H1 (cell line): ENCODE measurements around the gene CYP26C1. TPM values are rescaled to one million over a fixed set of nuclear protein-coding genes. Genes with fewer than 3 reads are reported as not detected.
A peak's percentile ranks its signal among the peaks of the same experiment; 100 is the strongest.

Source experiments
- CTCF ChIA-PET: fragments of 300-600 bp; sonication (Branson Sonifier 250); formaldehyde crosslinking; loops from one replicate; lab custom pipeline; 2021; ENCODE audit not compliant: partially characterized antibody; lab: Charles Lee
- POLR2A ChIA-PET: fragments of 300-600 bp; sonication (Branson Sonifier 250); formaldehyde crosslinking; loops from one replicate; lab custom pipeline; 2021; ENCODE audit warnings: inconsistent platforms; ENCODE audit not compliant: partially characterized antibody; lab: Charles Lee
- DNase-seq, 2 experiments: peaks; one replicate each; pipeline versions ENCODE4 v3.0.0 to v3.0.0-alpha.2; 2010 to 2022; ENCODE audit warnings: low spot score in 2 of 2, low read depth in 1 of 2, mixed read lengths in 1 of 2
- FAIRE-seq: peaks from 2 replicates; lab custom pipeline; 2011; peaks lifted over from hg19 to GRCh38; lab: Jason Lieb, UNC
- H2AFZ ChIP-seq: 2 replicates; pipeline ENCODE4 v1.8.1; 2012; ENCODE audit warnings: low read length, inconsistent platforms
- H2AK5ac ChIP-seq: 2 replicates; pipeline ENCODE4 v1.6.1; 2013; ENCODE audit warnings: low read depth, low read length
- H2BK120ac ChIP-seq: replicated peaks from 2 replicates; pipeline ENCODE3; 2013; ENCODE audit warnings: low read depth, low read length, inconsistent platforms
- H2BK12ac ChIP-seq: 2 replicates; pipeline ENCODE4 v1.6.1; 2013; ENCODE audit warnings: low read depth, low read length
- H2BK15ac ChIP-seq: 2 replicates; pipeline ENCODE4 v1.6.1; 2013; ENCODE audit warnings: low read length
- H2BK20ac ChIP-seq: 2 replicates; pipeline ENCODE4 v1.6.1; 2013; ENCODE audit warnings: low read length
- H2BK5ac ChIP-seq: 2 replicates; pipeline ENCODE4 v1.6.1; 2013; ENCODE audit warnings: low read depth, low read length
- H3K14ac ChIP-seq: 2 replicates; pipeline ENCODE4 v1.6.1; 2013; ENCODE audit warnings: inconsistent platforms; ENCODE audit not compliant: insufficient read length
- H3K18ac ChIP-seq: 2 replicates; pipeline ENCODE4 v1.6.1; 2013; ENCODE audit warnings: low read length; ENCODE audit errors: extremely low read depth
- H3K23ac ChIP-seq: 2 replicates; pipeline ENCODE4 v1.6.1; 2013; ENCODE audit warnings: inconsistent platforms; ENCODE audit not compliant: insufficient read length
- H3K23me2 ChIP-seq: 2 replicates; pipeline ENCODE4 v1.6.1; 2013; ENCODE audit warnings: low read depth, low read length
- H3K27ac ChIP-seq: 2 replicates; pipeline ENCODE4 v1.6.1; 2011; ENCODE audit warnings: low read depth, low read length, inconsistent platforms
- H3K27me3 ChIP-seq, 4 experiments: replicated peaks in 1 of 4; 1 replicate in 1 of 4; 2 replicates in 3 of 4; pipeline versions ENCODE4 v1.6.1 to v1.8.1; 2011 to 2013; ENCODE audit warnings: low read length in 3 of 4, mild to moderate bottlenecking in 3 of 4, inconsistent platforms in 2 of 4, mixed read lengths in 2 of 4, moderate library complexity in 1 of 4; ENCODE audit not compliant: control insufficient read depth in 3 of 4, insufficient read depth in 3 of 4; ENCODE audit errors: extremely low read depth in 1 of 4
- H3K36me3 ChIP-seq, 4 experiments: 2 replicates each; pipeline versions ENCODE4 v1.6.1 to v1.8.1; 2011 to 2013; ENCODE audit warnings: mild to moderate bottlenecking in 4 of 4, low read length in 3 of 4, moderate library complexity in 2 of 4, control low read depth in 1 of 4, inconsistent platforms in 1 of 4; ENCODE audit not compliant: insufficient read depth in 4 of 4, control insufficient read depth in 2 of 4
- H3K4ac ChIP-seq: replicated peaks from 2 replicates; pipeline ENCODE3; 2013; ENCODE audit warnings: low read length, low read depth, mixed read lengths, inconsistent platforms; ENCODE audit not compliant: insufficient read length
- H3K4me1 ChIP-seq, 4 experiments: replicated peaks in 1 of 4; 1 replicate in 1 of 4; 2 replicates in 3 of 4; pipeline versions ENCODE4 v1.6.1 to v1.8.1; 2011 to 2013; ENCODE audit warnings: low read length in 3 of 4, inconsistent platforms in 2 of 4, mixed read lengths in 1 of 4; ENCODE audit not compliant: insufficient read depth in 4 of 4, control insufficient read depth in 3 of 4
- H3K4me2 ChIP-seq, 2 experiments: 2 replicates each; pipeline versions ENCODE4 v1.6.1 to v1.8.1; 2011 to 2013; ENCODE audit warnings: low read depth in 2 of 2, low read length in 2 of 2, control low read depth in 1 of 2, inconsistent platforms in 1 of 2, mild to moderate bottlenecking in 1 of 2; ENCODE audit not compliant: insufficient read depth in 1 of 2
- H3K4me3 ChIP-seq, 4 experiments: fragments of 200-600, 300-600 bp in 1 of 4; sonication (generic), shearing (Covaris generic), sonication (Bioruptor Twin) in 1 of 4; 2 replicates each; pipeline versions ENCODE4 v1.5.1 to v1.8.1; 2011 to 2016; ENCODE audit warnings: low read length in 4 of 4, low read depth in 3 of 4, control low read depth in 2 of 4, inconsistent platforms in 2 of 4, mild to moderate bottlenecking in 2 of 4, mixed read lengths in 1 of 4, moderate library complexity in 1 of 4; ENCODE audit not compliant: insufficient read depth in 2 of 4; ENCODE audit errors: extremely low read depth in 1 of 4
- H3K56ac ChIP-seq: replicated peaks from 2 replicates; pipeline ENCODE3; 2013; ENCODE audit warnings: low read depth, mild to moderate bottlenecking, mixed read lengths, low read length, inconsistent platforms; ENCODE audit not compliant: insufficient read length
- H3K79me1 ChIP-seq: 2 replicates; pipeline ENCODE4 v1.6.1; 2013; ENCODE audit warnings: low read depth, low read length, control low read depth
- H3K79me2 ChIP-seq, 2 experiments: 2 replicates each; pipeline versions ENCODE4 v1.6.1 to v1.8.1; 2012 to 2013; ENCODE audit warnings: low read length in 2 of 2, mild to moderate bottlenecking in 2 of 2, inconsistent platforms in 1 of 2; ENCODE audit not compliant: insufficient read depth in 2 of 2, control insufficient read depth in 1 of 2
- H3K9ac ChIP-seq, 4 experiments: replicated peaks in 1 of 4; 1 replicate in 1 of 4; 2 replicates in 3 of 4; pipeline versions ENCODE4 v1.6.1 to v1.8.1; 2011 to 2013; ENCODE audit warnings: low read depth in 3 of 4, low read length in 3 of 4, control low read depth in 2 of 4, mild to moderate bottlenecking in 2 of 4, moderate library complexity in 2 of 4, inconsistent platforms in 1 of 4; ENCODE audit errors: extremely low read depth in 1 of 4
- H3K9me3 ChIP-seq, 2 experiments: 2 replicates each; pipeline versions ENCODE4 v1.6.1 to v1.8.1; 2012 to 2013; ENCODE audit warnings: mild to moderate bottlenecking in 2 of 2, moderate library complexity in 2 of 2, control low read depth in 1 of 2, inconsistent platforms in 1 of 2, low read depth in 1 of 2, low read length in 1 of 2, mixed read lengths in 1 of 2; ENCODE audit not compliant: insufficient read depth in 2 of 2
- H4K20me1 ChIP-seq, 2 experiments: replicated peaks in 1 of 2; 2 replicates each; pipeline versions ENCODE3 to v1.8.1; 2011 to 2013; ENCODE audit warnings: inconsistent platforms in 2 of 2, low read length in 2 of 2, mild to moderate bottlenecking in 1 of 2; ENCODE audit not compliant: insufficient read depth in 2 of 2, control insufficient read depth in 1 of 2
- H4K5ac ChIP-seq: 2 replicates; pipeline ENCODE4 v1.6.1; 2013; ENCODE audit warnings: low read length, low read depth, mixed read lengths, inconsistent platforms; ENCODE audit not compliant: insufficient read length
- H4K8ac ChIP-seq: 2 replicates; pipeline ENCODE4 v1.8.0; 2013; ENCODE audit warnings: mild to moderate bottlenecking, moderate library complexity, low read length, inconsistent platforms; ENCODE audit not compliant: insufficient read depth; ENCODE audit errors: extremely low read depth
- H4K91ac ChIP-seq: replicated peaks from 2 replicates; pipeline ENCODE3; 2013; ENCODE audit warnings: low read length, mixed read lengths, inconsistent platforms; ENCODE audit not compliant: insufficient read length
- BACH1 ChIP-seq: IDR thresholded peaks from 2 replicates; pipeline ENCODE4 v1.6.1; 2012; ENCODE audit warnings: low read length, improper control_type of control experiment
- CHD2 ChIP-seq: IDR thresholded peaks from 2 replicates; pipeline ENCODE4 v1.6.1; 2012; ENCODE audit warnings: low read length, improper control_type of control experiment
- HDAC6 ChIP-seq: IDR thresholded peaks from one replicate; pipeline ENCODE4 v1.7.1; 2012; ENCODE audit warnings: low read depth, mild to moderate bottlenecking, inconsistent platforms, low read length, moderate library complexity
- RAD21 ChIP-seq, 2 experiments: IDR thresholded peaks in 1 of 2; conservative IDR thresholded peaks in 1 of 2; 2 replicates each; pipeline ENCODE4 v1.6.1; 2011; ENCODE audit warnings: low read depth in 2 of 2, low read length in 2 of 2, improper control_type of control experiment in 1 of 2, inconsistent platforms in 1 of 2, mild to moderate bottlenecking in 1 of 2, moderate library complexity in 1 of 2
- RXRA ChIP-seq: IDR thresholded peaks from 2 replicates; pipeline ENCODE4 v1.6.1; 2011; ENCODE audit warnings: low read depth, mild to moderate bottlenecking, low read length, moderate library complexity; ENCODE audit not compliant: insufficient read depth
- WGBS, 2 experiments: shearing (Covaris generic) in 1 of 2; methylation state at CpG; one replicate each; pipeline versions ENCODE4 v1.1.6 to v1.1.7; 2013 to 2015; ENCODE audit warnings: low lambda C conversion rate in 2 of 2, mixed read lengths in 2 of 2, inconsistent platforms in 1 of 2, low coverage in 1 of 2, missing lambda C conversion rate in 1 of 2; ENCODE audit not compliant: insufficient replicate concordance in 2 of 2, insufficient coverage in 1 of 2, insufficient read length in 1 of 2; ENCODE audit errors: extremely low coverage in 1 of 2, missing lambda C conversion rate in 1 of 2; 5-methylcytosine and 5-hydroxymethylcytosine counted together
- polyA plus RNA-seq, 7 experiments: library from polyadenylated mRNA; depleted of rRNA in 3 of 7; stranded (reverse) in 5 of 7; unstranded in 2 of 7; fragments of >200 nt in 5 of 7; fragments of 200-250 nt in 2 of 7; gene quantifications; 1 replicate in 5 of 7; 2 replicates in 1 of 7; 4 replicates in 1 of 7; pipeline versions ENCODE4 v1.2.1 to v1.2.3, GENCODE V29; 2011 to 2013; ENCODE audit warnings: missing spikeins in 2 of 7, mixed read lengths in 2 of 7
- total RNA-seq: library from RNA; stranded (reverse); fragmentation: NEBNext Ultra II Directional; extraction: Animal tissue kit (Norgen Biotek cat#: 25700); gene quantifications from 2 replicates; pipeline ENCODE4 v1.2.1, GENCODE V29; 2021

The CYP26C1 gene
- total and polyA plus RNA-seq, 2 of the 8 experiments (the other 6 are each of a cell fraction or from before 2014, with no cell fraction given), result 0.12 to 0.28 TPM

DNA sequence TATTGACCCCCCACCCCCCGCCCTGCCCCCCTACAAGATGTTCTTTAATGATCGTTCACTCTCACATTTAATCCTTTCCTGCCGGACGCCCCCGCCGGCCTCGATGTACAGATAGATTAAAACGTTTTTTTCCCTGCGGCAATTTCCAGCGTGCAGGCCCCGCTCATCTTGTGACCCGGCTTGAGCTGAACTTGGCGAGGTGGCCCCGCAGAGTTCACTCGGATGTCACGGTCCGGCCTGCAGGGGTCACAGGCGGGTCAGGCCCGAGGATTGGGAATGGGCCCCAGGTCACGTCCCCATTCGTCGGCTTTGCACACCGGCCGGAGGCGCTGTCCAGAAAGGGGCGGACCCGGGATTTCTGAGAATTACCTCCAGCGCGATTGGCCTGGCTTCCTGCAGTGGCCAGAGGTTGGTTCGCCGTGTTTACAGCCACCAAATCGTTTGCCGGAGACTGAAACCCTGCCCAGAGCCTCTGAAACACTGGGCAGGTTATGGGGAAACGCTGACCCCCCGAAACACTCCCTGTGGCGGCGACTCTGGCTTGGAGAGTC, 11.2 kb downstream of the CYP26C1 start:
- no peak overlapping the region for H2BK120ac ChIP-seq
- no peak overlapping the region for H3K23ac ChIP-seq
- peaks cover 4 to 18% of the 10 kb centered on the region in 2 experiments for H4K20me1 ChIP-seq
- CTCF ChIA-PET, result interaction anchor here (0.7 to 18.5 kb wide), 5 partner anchors 9 to 1593 kb away, joined by 3 to 363 read pairs (median 3); partner anchors contain the start of gene CYP26C1
- DNase-seq (peak in 1 of 2 experiments; percentile 82), FAIRE-seq (no peak)
- H4K5ac ChIP-seq, result no peak overlapping the region
- no peak overlapping the region for H3K4ac ChIP-seq
- no peak overlapping the region for H2BK5ac ChIP-seq
- H2BK15ac ChIP-seq, result no peak overlapping the region
- peaks cover 0 to 22% (median 1%) of the 10 kb centered on the region in 4 experiments; a peak in 4 of 8 replicates for H3K36me3 ChIP-seq
- no peaks in the 10 kb centered on the region for H3K79me1 ChIP-seq
- H3K27me3 ChIP-seq, result peaks cover 90 to 99% (median 98%) of the 10 kb centered on the region in 4 experiments
- no peak overlapping the region; the same call in 1 of the 2 replicates for H3K18ac ChIP-seq
- no peak overlapping the region for H2BK20ac ChIP-seq
- no peak for TF ChIP-seq CHD2
- TF ChIP-seq RXRA, result peak; percentile 97
- peak in 1 of 2 experiments; percentile 18; a peak in 1 of 4 replicates for TF ChIP-seq RAD21 (IDR thresholded peaks at IDR 0.05 in 1 of 2, conservative IDR thresholded peaks at IDR 0.05 in 1 of 2; ENCODE audit: low read depth in 2 of 2, low read length in 2 of 2)
- no peak for TF ChIP-seq BACH1
- no peak for TF ChIP-seq HDAC6
- H3K4me3 ChIP-seq, result peak overlapping the region; percentile 38 to 83 (median 58)
- no peak overlapping the region for H2AFZ ChIP-seq
- H3K4me2 ChIP-seq, result peak overlapping the region; percentile 95 to 99
- no peak overlapping the region for H3K27ac ChIP-seq
- no peaks in the 10 kb centered on the region for H3K9me3 ChIP-seq
- no peaks in the 10 kb centered on the region; a peak in 1 of 4 replicates for H3K79me2 ChIP-seq
- peak overlapping the region; percentile 68; the same call in 1 of the 2 replicates for H4K8ac ChIP-seq
- H3K9ac ChIP-seq, result no peak overlapping the region; a peak in 1 of 7 replicates
- POLR2A ChIA-PET, result interaction anchor here (5.3 kb wide), 1 partner anchor 8 kb away, joined by 26 read pairs; no protein-coding TSS in a partner anchor
- H3K23me2 ChIP-seq, result peaks cover 22% of the 10 kb centered on the region
- peaks cover 4 to 38% (median 33%) of the 10 kb centered on the region in 4 experiments for H3K4me1 ChIP-seq
- H3K14ac ChIP-seq, result no peak overlapping the region
- 3% methylated on average over 35 of the region's 37 CpGs; no CpG with 5 or more reads in 1 of the 2 experiments for WGBS, 2 experiments
- no peak overlapping the region for H3K56ac ChIP-seq
- H2BK12ac ChIP-seq, result no peak overlapping the region
- no peak overlapping the region for H4K91ac ChIP-seq
- H2AK5ac ChIP-seq, result no peak overlapping the region
